Breast epithelium (tissue), 3 donors: ENCODE data around the gene RAB44.

Experiments used
- POLR2A ChIP-seq: fragments of 450-650 bp; IDR thresholded peaks from one replicate; pipeline ENCODE4 v1.6.1; 2016; ENCODE audit warnings: antibody characterized with exemption, mild to moderate bottlenecking, moderate library complexity
- POLR2AphosphoS5 ChIP-seq, 3 donors: sonication (generic); formaldehyde crosslinking; IDR thresholded peaks; one replicate each; pipeline ENCODE4 v1.6.1; 2017; ENCODE audit warnings: antibody characterized with exemption in 3 of 3
- TF ChIP-seq, protein P1 (sequence below), 3 donors: fragments of 450-650 bp; IDR thresholded peaks; one replicate each; pipeline ENCODE4 v1.5.1; 2016 to 2017; ENCODE audit warnings: antibody characterized with exemption in 3 of 3, mild to moderate bottlenecking in 3 of 3, moderate library complexity in 3 of 3

DNA sequence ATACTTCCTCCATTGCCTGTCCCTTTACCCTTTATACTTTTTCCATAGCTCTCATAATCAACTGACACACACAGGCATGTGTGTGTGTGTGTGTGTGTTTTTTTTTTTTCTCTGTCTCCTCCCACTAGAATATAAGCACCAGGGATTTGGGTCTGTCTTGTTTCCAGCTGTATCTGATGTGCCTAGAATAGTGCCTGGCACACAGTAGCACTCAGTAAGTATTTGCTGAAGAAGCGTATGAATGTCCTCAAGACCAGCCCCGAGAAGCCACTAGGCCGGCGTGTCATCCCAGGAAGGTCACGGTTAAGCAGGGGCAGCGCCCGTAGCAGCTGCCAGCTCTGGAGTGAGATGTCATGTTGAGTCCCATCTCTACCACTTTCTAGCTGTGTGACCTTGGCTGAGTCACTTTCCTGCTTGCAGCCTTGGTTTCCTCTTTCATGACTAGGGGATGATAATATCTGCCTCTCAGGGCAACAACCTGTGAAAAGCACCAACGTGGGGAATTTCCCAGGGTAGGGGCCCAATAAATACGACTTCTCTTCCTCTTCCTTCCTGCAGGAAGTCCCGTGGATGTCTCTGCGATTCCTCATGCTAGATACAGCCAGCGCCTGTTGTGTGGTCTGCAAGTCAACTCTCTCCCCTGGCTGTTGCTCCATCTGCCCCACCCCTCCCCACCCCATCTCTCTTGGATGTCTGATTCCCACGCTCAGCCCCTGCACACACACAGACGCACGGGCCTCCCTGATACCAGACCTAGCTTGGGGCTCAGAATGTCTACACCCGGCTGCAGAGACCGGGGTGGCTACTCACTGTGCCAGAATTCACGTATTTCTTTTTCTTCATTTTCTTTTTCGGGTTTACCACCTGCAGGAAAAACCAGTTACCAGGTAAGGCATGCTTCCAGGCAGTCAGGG lies 58.1 kb downstream of the RAB44 start:
- TF ChIP-seq, protein P1, sequence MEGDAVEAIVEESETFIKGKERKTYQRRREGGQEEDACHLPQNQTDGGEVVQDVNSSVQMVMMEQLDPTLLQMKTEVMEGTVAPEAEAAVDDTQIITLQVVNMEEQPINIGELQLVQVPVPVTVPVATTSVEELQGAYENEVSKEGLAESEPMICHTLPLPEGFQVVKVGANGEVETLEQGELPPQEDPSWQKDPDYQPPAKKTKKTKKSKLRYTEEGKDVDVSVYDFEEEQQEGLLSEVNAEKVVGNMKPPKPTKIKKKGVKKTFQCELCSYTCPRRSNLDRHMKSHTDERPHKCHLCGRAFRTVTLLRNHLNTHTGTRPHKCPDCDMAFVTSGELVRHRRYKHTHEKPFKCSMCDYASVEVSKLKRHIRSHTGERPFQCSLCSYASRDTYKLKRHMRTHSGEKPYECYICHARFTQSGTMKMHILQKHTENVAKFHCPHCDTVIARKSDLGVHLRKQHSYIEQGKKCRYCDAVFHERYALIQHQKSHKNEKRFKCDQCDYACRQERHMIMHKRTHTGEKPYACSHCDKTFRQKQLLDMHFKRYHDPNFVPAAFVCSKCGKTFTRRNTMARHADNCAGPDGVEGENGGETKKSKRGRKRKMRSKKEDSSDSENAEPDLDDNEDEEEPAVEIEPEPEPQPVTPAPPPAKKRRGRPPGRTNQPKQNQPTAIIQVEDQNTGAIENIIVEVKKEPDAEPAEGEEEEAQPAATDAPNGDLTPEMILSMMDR (IDR thresholded peaks at IDR 0.05): no peak
- TF ChIP-seq POLR2A: no peak
- no peak for TF ChIP-seq POLR2AphosphoS5 (IDR thresholded peaks at IDR 0.05)
